K562 (cell line): ENCODE data around the gene MACF1. TPM values are rescaled to one million over a fixed set of nuclear protein-coding genes. Genes with fewer than 3 reads are reported as not detected.

Source experiments
- ATAC-seq: fragments of 200-7000 bp; cut with Tn5 transposase; 3 replicates; pipeline ENCODE4 v1.9.1; 2020; ENCODE audit warnings: moderate library complexity
- BruUV-seq: library from RNA; stranded (reverse); fragments of 400-500 nt; replicated peaks from 2 replicates; lab custom pipeline; 2021; lab: Mats Ljungman, UMichigan
- CTCF ChIA-PET: fragments of 300-600 bp; formaldehyde crosslinking; extraction: SDS; loops from one replicate; lab custom pipeline; 2021; ENCODE audit warnings: low intra/inter-chr PET ratio; lab: Yijun Ruan, JAX
- POLR2A ChIA-PET: fragments of 300-600, 350-650 bp; sonication (Branson Sonifier 250); formaldehyde crosslinking; extraction: SDS; loops from one replicate; lab custom pipeline; 2021; ENCODE audit warnings: antibody characterized with exemption, inconsistent platforms; lab: Yijun Ruan, JAX
- DNase-seq, 4 experiments: peaks; one replicate each; pipeline versions ENCODE4 v3.0.0 to v3.0.0-alpha.2; 2011 to 2018; ENCODE audit warnings: low spot score in 3 of 4, mixed read lengths in 3 of 4; ENCODE audit errors: extremely low read depth in 1 of 4
- FAIRE-seq: peaks from 2 replicates; lab custom pipeline; 2011; peaks lifted over from hg19 to GRCh38; lab: Jason Lieb, UNC
- H2AFZ ChIP-seq: 2 replicates; pipeline ENCODE4 v1.6.0; 2011; ENCODE audit warnings: low read depth, low read length, control low read depth, inconsistent platforms
- H3K27ac ChIP-seq: fragments of 200-600 bp; 3 replicates; pipeline ENCODE4 v1.8.0; 2011; ENCODE audit warnings: low read depth, mild to moderate bottlenecking, control low read depth, inconsistent platforms, low read length, moderate library complexity, mixed read lengths; ENCODE audit errors: extremely low read depth
- H3K27me3 ChIP-seq, 2 experiments: fragments of 300-600 bp in 1 of 2; 2 replicates in 1 of 2; 3 replicates in 1 of 2; pipeline versions ENCODE4 v1.6.0 to v1.8.0; 2011; ENCODE audit warnings: inconsistent platforms in 2 of 2, low read length in 2 of 2, mild to moderate bottlenecking in 1 of 2, mixed read lengths in 1 of 2, moderate library complexity in 1 of 2; ENCODE audit not compliant: control insufficient read depth in 2 of 2, insufficient read depth in 2 of 2
- H3K36me3 ChIP-seq: fragments of 300-600 bp; 3 replicates; pipeline ENCODE4 v1.8.0; 2011; ENCODE audit warnings: mild to moderate bottlenecking, low read length, inconsistent platforms; ENCODE audit not compliant: control insufficient read depth, insufficient read depth
- H3K4me1 ChIP-seq, 2 experiments: fragments of 200-600 bp in 1 of 2; replicated peaks in 1 of 2; 2 replicates in 1 of 2; 3 replicates in 1 of 2; pipeline versions ENCODE4 v1.5.1 to v1.8.0; 2011; ENCODE audit warnings: inconsistent platforms in 2 of 2, low read length in 2 of 2, mild to moderate bottlenecking in 1 of 2, mixed read lengths in 1 of 2, moderate library complexity in 1 of 2; ENCODE audit not compliant: control insufficient read depth in 2 of 2, insufficient read depth in 2 of 2
- H3K4me2 ChIP-seq: 2 replicates; pipeline ENCODE4 v1.6.1; 2011; ENCODE audit warnings: low read length, control low read depth, inconsistent platforms, mixed read lengths; ENCODE audit not compliant: insufficient read depth
- H3K4me3 ChIP-seq: fragments of 200-600 bp; sonication (generic), shearing (Covaris generic); 2 replicates; pipeline ENCODE4 v1.5.1; 2016; ENCODE audit warnings: control low read depth, inconsistent platforms
- H3K79me2 ChIP-seq: fragments of 200-600 bp; 3 replicates; pipeline ENCODE4 v1.8.0; 2011; ENCODE audit warnings: low read length, inconsistent platforms; ENCODE audit not compliant: control insufficient read depth, insufficient read depth
- H3K9ac ChIP-seq, 2 experiments: 2 replicates each; pipeline versions ENCODE4 v1.6.0 to v1.6.1; 2011; ENCODE audit warnings: low read depth in 2 of 2, low read length in 2 of 2, control low read depth in 1 of 2, inconsistent platforms in 1 of 2, mild to moderate bottlenecking in 1 of 2, mixed read lengths in 1 of 2; ENCODE audit not compliant: insufficient read depth in 1 of 2
- H3K9me1 ChIP-seq: one replicate; pipeline ENCODE4 v1.6.0; 2011; ENCODE audit warnings: inconsistent platforms, mild to moderate bottlenecking, low read length, moderate library complexity; ENCODE audit not compliant: control insufficient read depth, insufficient read depth
- H3K9me3 ChIP-seq: replicated peaks from 2 replicates; pipeline ENCODE4 v1.5.1; 2011; ENCODE audit warnings: low read depth, low read length, inconsistent platforms; ENCODE audit not compliant: control insufficient read depth, insufficient read depth
- H4K20me1 ChIP-seq: replicated peaks from 2 replicates; pipeline ENCODE4 v1.6.1; 2011; ENCODE audit warnings: low read length, inconsistent platforms, mixed read lengths; ENCODE audit not compliant: control insufficient read depth, insufficient read depth
- CEBPG ChIP-seq, 3 experiments: fragments of 200-800 bp in 1 of 3; sonication (Bioruptor generic) in 1 of 3; sonication (generic) in 1 of 3; formaldehyde crosslinking in 1 of 3; IDR thresholded peaks in 2 of 3; conservative IDR thresholded peaks in 1 of 3; 2 replicates each; pipeline versions ENCODE4 v1.6.1 to v1.8.0; 2016 to 2022; ENCODE audit warnings: missing compliant biosample characterization in 2 of 3, missing genetic modification characterization in 2 of 3, mild to moderate bottlenecking in 1 of 3, missing genetic modification reagents in 1 of 3
- ELF4 ChIP-seq: fragments of 450-650 bp; formaldehyde crosslinking; IDR thresholded peaks from 2 replicates; pipeline ENCODE4 v1.4.0; 2022; ENCODE audit warnings: missing genetic modification characterization
- GABPA ChIP-seq: fragments of 200-800 bp; sonication (Bioruptor generic); conservative IDR thresholded peaks from 2 replicates; pipeline ENCODE4 v1.6.1; 2016; ENCODE audit warnings: low read depth, missing genetic modification characterization, missing compliant biosample characterization
- NR0B1 ChIP-seq: fragments of 450-650 bp; IDR thresholded peaks from one replicate; pipeline ENCODE4 v1.6.1; 2018; ENCODE audit warnings: mild to moderate bottlenecking, moderate library complexity; ENCODE audit not compliant: partially characterized antibody
- NR1H2 ChIP-seq: sonication (generic); formaldehyde crosslinking; IDR thresholded peaks from 2 replicates; pipeline ENCODE4 v1.4.0; 2020; ENCODE audit warnings: mild to moderate bottlenecking, missing genetic modification reagents
- NR2C2 ChIP-seq, 2 experiments: fragments of 200-800 bp in 1 of 2; sonication (Bioruptor generic) in 1 of 2; sonication (generic) in 1 of 2; formaldehyde crosslinking in 1 of 2; IDR thresholded peaks; 2 replicates each; pipeline versions ENCODE4 v1.6.1 to v1.8.0; 2016 to 2022; ENCODE audit warnings: mild to moderate bottlenecking in 1 of 2, missing compliant biosample characterization in 1 of 2, missing genetic modification characterization in 1 of 2, missing genetic modification reagents in 1 of 2
- PHF8 ChIP-seq: fragments of 200-600 bp; sonication (generic); IDR thresholded peaks from 2 replicates; pipeline ENCODE4 v1.6.1; 2012; ENCODE audit warnings: mixed run types, mild to moderate bottlenecking, inconsistent platforms, low read length, moderate library complexity, borderline replicate concordance
- RCOR1 ChIP-seq, 2 experiments: IDR thresholded peaks; 2 replicates each; pipeline ENCODE4 v1.6.1; 2012; ENCODE audit warnings: low read depth in 2 of 2, low read length in 2 of 2, borderline replicate concordance in 1 of 2, improper control_type of control experiment in 1 of 2
- VEZF1 ChIP-seq: fragments of 200-800 bp; sonication (Bioruptor generic); IDR thresholded peaks from 2 replicates; pipeline ENCODE4 v1.6.1; 2017; ENCODE audit warnings: missing genetic modification characterization, missing compliant biosample characterization
- ZBTB33 ChIP-seq: sonication (generic); formaldehyde crosslinking; IDR thresholded peaks from 2 replicates; pipeline ENCODE4 v1.8.1; 2023; ENCODE audit warnings: mild to moderate bottlenecking, missing genetic modification reagents
- ZNF133 ChIP-seq: fragments of 250-450 bp; sonication (Bioruptor Pico); IDR thresholded peaks from 2 replicates; pipeline ENCODE4 v1.4.0; 2020; ENCODE audit warnings: mild to moderate bottlenecking
- ZNF766 ChIP-seq: fragments of 200-800 bp; sonication (Bioruptor generic); conservative IDR thresholded peaks from 2 replicates; pipeline ENCODE4 v1.6.1; 2016; ENCODE audit warnings: missing genetic modification characterization, missing compliant biosample characterization
- WGBS: fragments of 100-300 bp; shearing (Covaris generic); methylation state at CpG from one replicate; pipeline ENCODE4 v1.1.6; 2016; ENCODE audit warnings: low coverage, mixed read lengths; ENCODE audit not compliant: insufficient coverage; ENCODE audit errors: missing lambda C conversion rate; 5-methylcytosine and 5-hydroxymethylcytosine counted together
- in situ Hi-C: fragments of 300-500 bp; cut with MboI; formaldehyde crosslinking; loops from 4 replicates; pipeline ENCODE4 v1.15.0; 2018; ENCODE audit warnings: inconsistent platforms, mixed read lengths
- intact Hi-C: fragments of 100-400 bp; cut with micrococcal nuclease; formaldehyde crosslinking; loops from 2 replicates; pipeline ENCODE4 v1.14.2; 2022
- polyA plus RNA-seq, 8 experiments: library from polyadenylated mRNA; depleted of rRNA in 4 of 8; stranded (reverse) in 5 of 8; unstranded in 3 of 8; fragments of >200 nt; fragmentation: Nextera tagmentation in 2 of 8; fragmentation: Illumina TruSeq in 1 of 8; extraction: Ambion mirVana in 2 of 8; extraction: Trizol in 1 of 8; gene quantifications; 2 replicates each; pipeline versions ENCODE4 v1.2.1 to v1.2.3, GENCODE V29; 2011 to 2014; ENCODE audit warnings: inconsistent platforms in 1 of 8, missing spikeins in 1 of 8
- total RNA-seq, 7 experiments: library from RNA; depleted of rRNA in 6 of 7; stranded (reverse); fragments of >200 nt in 6 of 7; fragmentation: Illumina TruSeq in 2 of 7; extraction: Trizol in 2 of 7; gene quantifications; 2 replicates each; pipeline versions ENCODE4 v1.2.1 to v1.2.3, GENCODE V29; 2011 to 2021; ENCODE audit warnings: low replicate concordance in 1 of 7

The MACF1 gene
- total and polyA plus RNA-seq, 9 of the 15 experiments (the other 6 are each of a cell fraction or from before 2014, with no cell fraction given), result 13.2 to 232 (median 112) TPM

GRCh38 chr1:39158327-39159086 lies 46.0 kb upstream of the MACF1 start:
- H4K20me1 ChIP-seq, result no peaks in the 10 kb centered on the region
- DNase-seq (peak; percentile 51 to 93 (median 66)), FAIRE-seq (peak; percentile 86), ATAC-seq (peak; percentile 91)
- ChIA-PET POLR2A (interaction anchor here (0.6 to 4.2 kb wide), 15 partner anchors 9 to 585 kb away, joined by 3 to 27 read pairs (median 3); no protein-coding TSS in a partner anchor), CTCF (no interaction called here)
- 18% methylated on average over 11 of the region's 11 CpGs for WGBS
- H3K27ac ChIP-seq, result peak overlapping the region; percentile 82
- intact Hi-C loops (no loop called here), in situ Hi-C loops (no loop called here)
- BruUV-seq, result no TSS peak
- peaks cover 29% of the 10 kb centered on the region for H3K79me2 ChIP-seq
- H3K9me3 ChIP-seq, result no peaks in the 10 kb centered on the region
- H3K9ac ChIP-seq, result peak overlapping the region; percentile 79 to 86; a peak in 3 of 4 replicates
- peak overlapping the region; percentile 89 for H3K4me2 ChIP-seq
- peak overlapping the region; percentile 89 for H2AFZ ChIP-seq
- H3K27me3 ChIP-seq, result no peaks in the 10 kb centered on the region
- H3K9me1 ChIP-seq, result no peaks in the 10 kb centered on the region
- H3K4me3 ChIP-seq, result peak overlapping the region; percentile 47
- H3K36me3 ChIP-seq, result no peaks in the 10 kb centered on the region
- peaks cover 9 to 35% of the 10 kb centered on the region in 2 experiments; a peak in 4 of 5 replicates for H3K4me1 ChIP-seq
- TF ChIP-seq RCOR1 (IDR thresholded peaks at IDR 0.05; ENCODE audit: borderline replicate concordance in 1 of 2, low read depth in 2 of 2, low read length in 2 of 2), result 0 out of 4 replicates have a peak, but pooled peaks of 1 of the 2 experiments have one; percentile 15
- TF ChIP-seq VEZF1 (CRISPR knock-in tag), result peak; percentile 53; the same call in 1 of the 2 replicates
- TF ChIP-seq PHF8, result peak; percentile 52; the same call in 1 of the 2 replicates
- TF ChIP-seq NR0B1, result no peak
- 0 out of 2 replicates have a peak, but pooled peaks have one; percentile 22 for TF ChIP-seq NR2C2 (CRISPR knock-in tag; IDR thresholded peaks at IDR 0.05)
- 0 out of 2 replicates have a peak, but pooled peaks have one; percentile 27 for TF ChIP-seq NR2C2 (tag; IDR thresholded peaks at IDR 0.05)
- TF ChIP-seq NR1H2 (CRISPR knock-in tag), result no peak
- TF ChIP-seq ZNF766, result no peak
- TF ChIP-seq ZBTB33 (CRISPR knock-in tag), result peak; percentile 27; the same call in 1 of the 2 replicates
- no peak for TF ChIP-seq ZNF133 (CRISPR knock-in tag)
- TF ChIP-seq GABPA (tag), result peak; percentile 82
- no peak for TF ChIP-seq CEBPG (CRISPR knock-in tag; IDR thresholded peaks at IDR 0.05)
- no peak for TF ChIP-seq CEBPG (tag; conservative IDR thresholded peaks at IDR 0.05 in 1 of 2, IDR thresholded peaks at IDR 0.05 in 1 of 2)
- TF ChIP-seq ELF4 (CRISPR knock-in tag), result 0 out of 2 replicates have a peak, but pooled peaks have one; percentile 5
